Lower leg skin (tissue), 3 donors: ENCODE measurements around the gene ELN.

Source experiments
- POLR2A ChIP-seq, 2 donors: fragments of 450-650 bp; IDR thresholded peaks; one replicate each; pipeline ENCODE4 v1.6.1; 2016 to 2017; ENCODE audit warnings: antibody characterized with exemption in 2 of 2, mild to moderate bottlenecking in 1 of 2, moderate library complexity in 1 of 2
- TF ChIP-seq, protein P1 (sequence below), 3 donors: fragments of 450-650 bp; IDR thresholded peaks; one replicate each; pipeline ENCODE4 v1.5.1; 2016; ENCODE audit warnings: antibody characterized with exemption in 3 of 3, mild to moderate bottlenecking in 3 of 3, moderate library complexity in 2 of 3

GRCh38 chr7:74042746-74043522, 15.0 kb downstream of the ELN start:
- TF ChIP-seq POLR2A (IDR thresholded peaks at IDR 0.05) = no peak
- TF ChIP-seq, protein P1, sequence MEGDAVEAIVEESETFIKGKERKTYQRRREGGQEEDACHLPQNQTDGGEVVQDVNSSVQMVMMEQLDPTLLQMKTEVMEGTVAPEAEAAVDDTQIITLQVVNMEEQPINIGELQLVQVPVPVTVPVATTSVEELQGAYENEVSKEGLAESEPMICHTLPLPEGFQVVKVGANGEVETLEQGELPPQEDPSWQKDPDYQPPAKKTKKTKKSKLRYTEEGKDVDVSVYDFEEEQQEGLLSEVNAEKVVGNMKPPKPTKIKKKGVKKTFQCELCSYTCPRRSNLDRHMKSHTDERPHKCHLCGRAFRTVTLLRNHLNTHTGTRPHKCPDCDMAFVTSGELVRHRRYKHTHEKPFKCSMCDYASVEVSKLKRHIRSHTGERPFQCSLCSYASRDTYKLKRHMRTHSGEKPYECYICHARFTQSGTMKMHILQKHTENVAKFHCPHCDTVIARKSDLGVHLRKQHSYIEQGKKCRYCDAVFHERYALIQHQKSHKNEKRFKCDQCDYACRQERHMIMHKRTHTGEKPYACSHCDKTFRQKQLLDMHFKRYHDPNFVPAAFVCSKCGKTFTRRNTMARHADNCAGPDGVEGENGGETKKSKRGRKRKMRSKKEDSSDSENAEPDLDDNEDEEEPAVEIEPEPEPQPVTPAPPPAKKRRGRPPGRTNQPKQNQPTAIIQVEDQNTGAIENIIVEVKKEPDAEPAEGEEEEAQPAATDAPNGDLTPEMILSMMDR (IDR thresholded peaks at IDR 0.05) = no peak
